ENCODE measurements around the gene OR7D4. TPM values are rescaled to one million over a fixed set of nuclear protein-coding genes. Genes with fewer than 3 reads are reported as not detected.

OR7D4 gene
- total RNA-seq, 1 experiment from 2014 or later: not detected

DNA sequence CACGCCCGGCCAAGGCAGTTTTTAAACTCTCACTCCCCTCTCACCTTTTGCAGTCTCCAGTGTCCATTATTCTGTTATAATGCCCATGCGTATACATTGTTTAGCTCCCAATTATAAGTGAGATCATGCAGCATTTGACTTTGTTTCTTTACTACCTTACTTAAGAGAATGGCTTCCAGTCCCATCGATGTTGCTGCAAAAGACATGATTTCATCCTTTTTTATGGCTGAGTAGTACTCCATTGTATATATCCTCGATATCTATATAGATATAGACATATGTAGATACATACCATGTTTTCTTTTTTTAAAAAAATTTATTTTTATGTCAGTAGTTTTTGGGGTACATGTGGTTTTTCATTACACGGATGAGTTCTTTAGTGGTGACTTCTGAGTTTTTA is 32.2 kb downstream of the OR7D4 start:
- no TSS peak for BruUV-seq (replicated peaks)
- Histone ChIP-seq H3K27me3 (ENCODE audit: insufficient read depth, low read length) (no peaks in the 10 kb centered on the region), H3K9me2 (ENCODE audit: insufficient read depth) (no peaks in the 10 kb centered on the region), H3K79me2 (ENCODE audit: insufficient read depth, low read length) (no peaks in the 10 kb centered on the region), H3K9me3 (ENCODE audit: control insufficient read depth in 1 of 2, insufficient read depth in 1 of 2, low read depth in 1 of 2, low read length in 2 of 2) (no peaks in the 10 kb centered on the region), H4K20me1 (ENCODE audit: insufficient read depth) (no peaks in the 10 kb centered on the region), H3K4me2 (ENCODE audit: low read length) (no peak overlapping the region), H3K27ac (ENCODE audit: low read depth, low read length) (no peak overlapping the region), H3K4me3 (replicated peaks in 1 of 2; ENCODE audit: low read depth in 1 of 2, low read length in 2 of 2) (no peak overlapping the region), H3K9ac (ENCODE audit: low read length) (no peak overlapping the region), H2AFZ (ENCODE audit: low read depth, low read length, poor library complexity, severe bottlenecking) (no peak overlapping the region), H3K4me1 (ENCODE audit: control insufficient read depth in 1 of 2, insufficient read depth in 2 of 2, low read length in 2 of 2) (no peaks in the 10 kb centered on the region), H3K36me3 (ENCODE audit: control insufficient read depth in 1 of 2, insufficient read depth in 2 of 2, low read length in 2 of 2) (no peaks in the 10 kb centered on the region)
- ChIA-PET CTCF (no interaction called here), RAD21 (ENCODE audit: low non-redundant PET in 1 of 2, low total read pairs in 2 of 2, uncharacterized antibody in 2 of 2, unreplicated experiment in 2 of 2) (no interaction called here), POLR2A (no interaction called here)
- ATAC-seq (no peak), DNase-seq (ENCODE audit: low read depth, low spot score) (no peak)
- no peak for TF ChIP-seq SIN3A (IDR thresholded peaks at IDR 0.05; ENCODE audit: low read depth)
- TF ChIP-seq CBX3 (IDR thresholded peaks at IDR 0.05; ENCODE audit: low read depth): no peak
- TF ChIP-seq SRF (IDR thresholded peaks at IDR 0.05; ENCODE audit: low read depth): no peak
- no peak for TF ChIP-seq ATF3 (IDR thresholded peaks at IDR 0.05)
- intact Hi-C loops (cut with micrococcal nuclease): no loop called here

DNA sequence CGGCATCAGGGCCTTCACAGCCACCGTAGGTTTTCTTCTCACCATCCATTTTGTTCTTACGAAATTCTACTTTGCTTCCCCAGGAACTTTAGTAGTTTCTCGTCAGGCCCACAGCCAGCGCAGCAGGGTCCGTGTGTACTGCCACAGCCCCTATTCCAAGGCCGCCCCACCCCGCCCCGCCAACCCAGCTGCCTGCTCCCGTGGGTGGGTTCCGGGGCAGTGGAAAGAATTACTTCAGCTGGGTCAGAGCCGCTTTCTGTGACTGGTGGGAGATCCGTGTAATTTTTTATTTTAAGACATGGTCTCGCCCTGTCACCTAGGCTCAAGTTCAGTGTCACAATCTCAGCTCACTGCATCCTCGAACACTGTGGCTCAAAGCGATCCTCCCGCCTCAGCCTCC is 36.4 kb downstream of the OR7D4 start:
- CTCF ChIA-PET: no interaction called here
- intact Hi-C loops (cut with micrococcal nuclease): no loop called here

More for the DNA sequence above, 36.4 kb downstream of the OR7D4 start:
- TF ChIP-seq, protein P1, sequence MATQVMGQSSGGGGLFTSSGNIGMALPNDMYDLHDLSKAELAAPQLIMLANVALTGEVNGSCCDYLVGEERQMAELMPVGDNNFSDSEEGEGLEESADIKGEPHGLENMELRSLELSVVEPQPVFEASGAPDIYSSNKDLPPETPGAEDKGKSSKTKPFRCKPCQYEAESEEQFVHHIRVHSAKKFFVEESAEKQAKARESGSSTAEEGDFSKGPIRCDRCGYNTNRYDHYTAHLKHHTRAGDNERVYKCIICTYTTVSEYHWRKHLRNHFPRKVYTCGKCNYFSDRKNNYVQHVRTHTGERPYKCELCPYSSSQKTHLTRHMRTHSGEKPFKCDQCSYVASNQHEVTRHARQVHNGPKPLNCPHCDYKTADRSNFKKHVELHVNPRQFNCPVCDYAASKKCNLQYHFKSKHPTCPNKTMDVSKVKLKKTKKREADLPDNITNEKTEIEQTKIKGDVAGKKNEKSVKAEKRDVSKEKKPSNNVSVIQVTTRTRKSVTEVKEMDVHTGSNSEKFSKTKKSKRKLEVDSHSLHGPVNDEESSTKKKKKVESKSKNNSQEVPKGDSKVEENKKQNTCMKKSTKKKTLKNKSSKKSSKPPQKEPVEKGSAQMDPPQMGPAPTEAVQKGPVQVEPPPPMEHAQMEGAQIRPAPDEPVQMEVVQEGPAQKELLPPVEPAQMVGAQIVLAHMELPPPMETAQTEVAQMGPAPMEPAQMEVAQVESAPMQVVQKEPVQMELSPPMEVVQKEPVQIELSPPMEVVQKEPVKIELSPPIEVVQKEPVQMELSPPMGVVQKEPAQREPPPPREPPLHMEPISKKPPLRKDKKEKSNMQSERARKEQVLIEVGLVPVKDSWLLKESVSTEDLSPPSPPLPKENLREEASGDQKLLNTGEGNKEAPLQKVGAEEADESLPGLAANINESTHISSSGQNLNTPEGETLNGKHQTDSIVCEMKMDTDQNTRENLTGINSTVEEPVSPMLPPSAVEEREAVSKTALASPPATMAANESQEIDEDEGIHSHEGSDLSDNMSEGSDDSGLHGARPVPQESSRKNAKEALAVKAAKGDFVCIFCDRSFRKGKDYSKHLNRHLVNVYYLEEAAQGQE (IDR thresholded peaks at IDR 0.05; ENCODE audit: low read depth): no peak
- TF ChIP-seq CEBPB (IDR thresholded peaks at IDR 0.05; ENCODE audit: low read depth): no peak
- Histone ChIP-seq H3K79me2 (ENCODE audit: insufficient read depth, low read length) (no peaks in the 10 kb centered on the region), H3K27me3 (ENCODE audit: insufficient read depth, low read length) (no peaks in the 10 kb centered on the region), H3K4me1 (ENCODE audit: control insufficient read depth in 1 of 2, insufficient read depth in 2 of 2, low read length in 2 of 2) (no peaks in the 10 kb centered on the region), H3K9ac (ENCODE audit: low read length) (no peak overlapping the region), H3K27ac (ENCODE audit: low read depth, low read length) (no peak overlapping the region), H3K4me2 (ENCODE audit: low read length) (no peak overlapping the region), H3K9me2 (ENCODE audit: insufficient read depth) (no peaks in the 10 kb centered on the region), H4K20me1 (ENCODE audit: insufficient read depth) (no peaks in the 10 kb centered on the region), H3K9me3 (ENCODE audit: control insufficient read depth in 1 of 2, insufficient read depth in 1 of 2, low read depth in 1 of 2, low read length in 2 of 2) (no peaks in the 10 kb centered on the region), H3K4me3 (replicated peaks in 1 of 2; ENCODE audit: low read depth in 1 of 2, low read length in 2 of 2) (no peak overlapping the region), H2AFZ (ENCODE audit: low read depth, low read length, poor library complexity, severe bottlenecking) (no peak overlapping the region), H3K36me3 (ENCODE audit: control insufficient read depth in 1 of 2, insufficient read depth in 2 of 2, low read length in 2 of 2) (no peaks in the 10 kb centered on the region)
- DNase-seq (ENCODE audit: low read depth, low spot score) (no peak), ATAC-seq (no peak)
- RAD21 ChIA-PET (ENCODE audit: low non-redundant PET in 1 of 2, low total read pairs in 2 of 2, uncharacterized antibody in 2 of 2, unreplicated experiment in 2 of 2): interaction anchor here in 1 of 2 experiments (0.7 kb wide), 1 partner anchor 7 kb away, joined by 10 read pairs; no protein-coding TSS in a partner anchor
- no TSS peak for BruUV-seq (replicated peaks)
- POLR2A ChIA-PET: no interaction called here
